G401 (cell line): ENCODE data around the gene PPP6R3. TPM values are rescaled to one million over a fixed set of nuclear protein-coding genes. Genes with fewer than 3 reads are reported as not detected.
A peak's percentile ranks its signal among the peaks of the same experiment; 100 is the strongest.
"Not testable (repeated sequence)": the region's sequence is repeated elsewhere in the genome, so short reads cannot be mapped to it uniquely, and the experiment has no call there.

Experiments
- DNase-seq: peaks from one replicate; pipeline ENCODE4 v3.0.0-alpha.2; 2015; ENCODE audit warnings: low spot score
- in situ Hi-C: cut with HindIII; loops from 2 replicates; pipeline ENCODE4 v1.10.0; 2016; ENCODE audit warnings: low sequenced_read_pairs, mixed read lengths
- total RNA-seq: library from RNA; depleted of rRNA; stranded (reverse); fragments of >200 nt; shearing (Covaris generic); gene quantifications from 2 replicates; pipeline ENCODE4 v1.2.3, GENCODE V29; 2014

The PPP6R3 gene
- total RNA-seq, 1 experiment from 2014 or later, result 157 TPM

DNA sequence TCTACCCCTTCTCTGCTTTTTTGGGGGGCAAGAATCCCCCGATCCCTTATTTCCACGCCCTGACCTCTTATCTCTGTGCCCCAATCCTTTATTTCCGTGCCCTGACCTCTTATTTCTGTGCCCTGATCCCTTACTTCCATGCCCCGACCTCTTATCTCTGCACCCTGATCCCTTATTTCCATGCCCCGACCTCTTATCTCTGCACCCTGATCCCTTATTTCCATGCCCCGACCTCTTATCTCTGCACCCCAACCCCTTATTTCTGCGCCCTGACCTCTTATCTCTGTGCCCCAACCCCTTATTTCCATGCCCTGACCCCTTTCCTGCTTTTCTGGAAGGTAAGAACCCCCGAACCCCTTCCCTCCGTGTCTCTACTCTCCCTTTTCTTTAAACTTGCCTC, 163.2 kb downstream of the PPP6R3 start:
- DNase-seq, in situ Hi-C loops: not testable (repeated sequence)

DNA sequence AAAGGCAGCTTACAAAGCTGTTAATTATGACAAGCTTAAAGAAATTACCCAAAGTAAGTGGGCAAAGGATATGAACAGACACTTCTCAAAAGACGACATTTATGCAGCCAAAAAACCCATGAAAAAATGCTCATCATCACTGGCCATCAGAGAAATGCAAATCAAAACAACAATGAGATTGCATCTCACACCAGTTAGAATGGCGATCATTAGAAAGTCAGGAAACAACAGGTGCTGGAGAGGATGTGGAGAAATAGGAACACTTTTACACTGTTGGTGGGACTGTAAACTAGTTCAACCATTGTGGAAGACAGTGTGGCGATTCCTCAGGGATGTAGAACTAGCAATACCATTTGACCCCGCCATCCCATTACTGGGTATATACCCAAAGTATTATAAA, 164.5 kb downstream of the PPP6R3 start:
- DNase-seq, in situ Hi-C loops: not testable (repeated sequence)

DNA sequence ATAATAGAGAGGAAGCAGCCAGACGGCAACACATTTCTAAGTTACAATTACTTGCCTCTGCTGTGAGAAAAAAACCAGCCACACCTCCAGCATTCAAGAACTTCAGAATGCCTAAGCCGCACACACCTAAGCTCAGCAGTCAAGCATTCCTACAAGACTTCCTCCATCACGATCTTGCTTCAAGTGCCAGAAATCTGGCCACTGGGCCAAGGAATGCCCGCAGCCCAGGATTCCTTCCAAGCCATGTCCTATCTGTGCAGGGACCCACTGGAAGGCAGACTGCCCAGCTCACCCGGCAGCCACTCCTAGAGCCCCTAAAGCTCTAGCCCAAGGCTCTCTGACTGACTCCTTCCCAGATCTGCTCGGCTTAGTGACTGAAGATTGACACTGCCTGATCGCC, 165.7 kb downstream of the PPP6R3 start:
- in situ Hi-C loops, DNase-seq: not testable (repeated sequence)

DNA sequence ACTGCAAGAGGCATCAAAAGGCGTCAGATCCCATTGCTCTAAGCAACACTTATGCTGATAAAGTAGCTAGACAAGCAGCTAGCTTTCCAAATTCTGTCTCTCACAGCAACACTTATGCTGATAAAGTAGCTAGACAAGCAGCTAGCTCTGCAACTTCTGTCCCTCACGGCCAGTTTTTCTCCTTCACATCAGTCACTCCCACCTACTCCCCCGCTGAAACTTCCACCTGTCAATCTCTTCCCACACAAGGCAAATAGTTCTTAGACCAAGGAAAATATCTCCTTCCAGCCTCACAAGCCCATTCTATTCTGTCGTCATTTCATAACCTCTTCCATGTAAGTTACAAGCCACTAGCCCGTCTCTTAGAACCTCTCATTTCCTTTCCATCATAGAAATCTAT, 168.3 kb downstream of the PPP6R3 start:
- DNase-seq, in situ Hi-C loops: not testable (repeated sequence)

DNA sequence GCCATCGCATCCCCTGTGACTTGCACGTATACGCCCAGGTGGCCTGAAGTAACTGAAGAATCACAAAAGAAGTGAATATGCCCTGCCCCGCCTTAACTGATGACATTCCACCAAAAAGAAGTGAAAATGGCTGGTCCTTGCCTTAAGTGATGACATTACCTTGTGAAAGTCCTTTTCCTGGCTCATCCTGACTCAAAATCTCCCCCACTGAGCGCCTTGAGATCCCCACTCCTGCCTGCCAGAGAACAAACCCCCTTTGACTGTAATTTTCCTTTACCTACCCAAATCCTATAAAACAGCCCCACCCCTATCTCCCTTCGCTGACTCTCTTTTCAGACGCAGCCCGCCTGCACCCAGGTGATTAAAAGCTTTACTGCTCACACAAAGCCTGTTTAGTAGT, 171.8 kb downstream of the PPP6R3 start:
- in situ Hi-C loops, DNase-seq: not testable (repeated sequence)

DNA sequence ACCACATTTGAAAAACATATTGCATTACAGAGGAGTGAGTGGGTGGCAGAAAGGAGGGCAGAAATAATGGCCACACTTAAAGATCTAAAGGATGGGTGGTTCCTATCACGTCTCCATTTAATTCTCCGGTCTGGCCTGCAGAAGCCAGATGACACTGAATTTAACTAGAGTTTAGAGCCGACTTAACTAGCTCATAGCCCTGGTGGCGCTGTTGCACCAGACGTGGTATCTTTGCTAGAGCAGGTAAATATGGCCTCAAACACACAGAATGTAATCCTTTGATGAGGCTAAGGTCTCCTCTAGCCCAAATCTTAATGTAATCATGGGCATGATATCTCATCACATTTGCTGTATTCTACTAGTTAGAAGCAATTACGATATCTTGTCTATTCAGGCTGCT, 172.2 kb downstream of the PPP6R3 start:
- peak; percentile 34 for DNase-seq
- in situ Hi-C loops, result no loop called here

DNA sequence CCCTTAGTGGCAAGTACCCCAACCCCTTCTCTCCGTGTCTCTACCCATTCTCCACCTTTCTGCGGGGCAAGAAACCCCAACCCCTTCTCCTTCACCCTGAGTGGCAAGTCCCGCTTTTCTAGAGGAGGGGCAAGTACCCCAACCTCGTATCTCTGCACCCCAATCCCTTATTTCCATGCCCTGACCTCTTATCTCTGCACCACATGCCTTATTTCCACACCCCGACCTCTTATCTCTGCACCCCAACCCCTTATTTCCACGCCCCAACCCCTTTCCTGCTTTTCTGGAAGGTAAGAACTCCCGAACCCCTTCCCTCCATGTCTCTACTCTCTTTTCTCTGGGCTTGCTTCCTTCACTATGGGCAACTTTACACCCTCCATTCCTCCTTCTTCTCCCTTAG, 174.1 kb downstream of the PPP6R3 start:
- DNase-seq, result not testable (repeated sequence)

DNA sequence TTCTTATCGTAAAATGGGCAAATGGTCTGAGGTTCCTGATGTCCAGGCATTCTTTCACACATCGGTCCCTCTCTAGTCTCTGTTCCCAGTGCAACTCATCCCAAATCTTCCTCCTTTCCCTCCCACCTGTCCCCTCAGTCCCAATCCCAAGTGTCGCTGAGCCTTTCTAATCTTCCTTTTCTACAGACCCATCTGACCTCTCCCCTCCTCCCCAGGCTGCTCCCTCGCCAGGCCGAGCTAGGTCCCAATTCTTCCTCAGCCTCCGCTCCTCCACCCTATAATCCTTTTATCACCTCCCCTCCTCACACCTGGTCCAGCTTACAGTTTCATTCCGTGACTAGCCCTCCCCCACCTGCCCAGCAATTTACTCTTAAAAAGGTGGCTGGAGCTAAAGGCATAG, 174.6 kb downstream of the PPP6R3 start:
- DNase-seq, in situ Hi-C loops: not testable (repeated sequence)

More for the DNA sequence above, 174.1 kb downstream of the PPP6R3 start:
- in situ Hi-C loops, result not testable (repeated sequence)

DNA sequence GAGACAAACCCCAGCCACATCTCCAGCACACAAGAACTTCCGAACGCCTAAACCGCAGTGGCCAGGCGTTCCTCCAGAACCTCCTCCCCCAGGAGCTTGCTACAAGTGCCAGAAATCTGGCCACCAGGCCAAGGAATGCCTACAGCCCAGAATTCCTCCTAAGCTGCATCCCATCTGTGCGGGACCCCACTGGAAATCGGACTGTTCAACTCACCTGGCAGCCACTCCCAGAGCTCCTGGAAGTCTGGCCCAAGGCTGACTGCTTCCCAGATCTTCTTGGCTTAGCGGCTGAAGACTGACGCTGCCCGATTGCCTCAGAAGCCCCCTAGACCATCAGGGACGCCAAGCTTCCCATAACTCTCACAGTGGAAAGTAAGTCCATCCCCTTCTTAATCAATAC, 175.3 kb downstream of the PPP6R3 start:
- in situ Hi-C loops, result not testable (repeated sequence)

DNA sequence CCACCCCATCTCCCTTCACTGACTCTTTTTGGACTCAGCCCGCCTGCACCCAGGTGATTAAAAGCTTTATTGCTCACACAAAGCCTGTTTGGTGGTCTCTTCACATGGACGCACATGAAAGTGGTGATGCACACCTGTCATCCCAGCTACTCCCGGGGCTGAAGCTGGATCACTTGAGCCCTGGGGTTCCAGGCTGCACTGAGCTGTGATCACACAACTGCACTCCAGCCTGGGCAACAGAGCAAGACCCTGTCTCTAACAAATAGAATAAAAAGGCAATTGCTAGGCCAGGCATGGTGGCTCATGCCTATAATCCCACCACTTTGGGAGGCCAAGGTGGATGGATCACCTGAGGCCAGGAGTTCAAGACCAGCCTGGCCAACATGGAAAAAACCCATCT, 178.8 kb downstream of the PPP6R3 start:
- in situ Hi-C loops, result not testable (repeated sequence)

More for the DNA sequence above, 175.3 kb downstream of the PPP6R3 start:
- DNase-seq, result not testable (repeated sequence)

DNA sequence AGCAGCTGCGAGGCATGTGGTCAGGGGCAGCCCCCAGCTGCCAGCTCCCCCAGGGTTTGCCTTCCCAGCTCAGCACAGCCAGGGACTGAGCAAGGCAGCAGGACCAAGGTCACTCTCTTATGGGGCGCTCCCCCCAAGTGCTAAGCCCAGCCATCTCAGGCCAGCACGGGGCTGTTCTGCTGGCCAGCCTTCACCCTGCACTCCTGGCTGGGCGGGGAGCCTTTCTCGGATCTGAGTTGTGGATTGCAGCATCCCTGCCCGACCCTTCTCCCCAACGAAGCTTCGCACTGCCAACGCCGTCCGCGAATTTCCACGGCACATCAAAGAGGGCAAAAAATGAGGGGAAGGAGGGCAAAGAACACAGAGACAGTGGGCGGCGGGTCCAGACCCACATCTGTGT, 181.3 kb downstream of the PPP6R3 start:
- DNase-seq, result no peak
- in situ Hi-C loops, result no loop called here

More for the DNA sequence above, 178.8 kb downstream of the PPP6R3 start:
- DNase-seq, result not testable (repeated sequence)

DNA sequence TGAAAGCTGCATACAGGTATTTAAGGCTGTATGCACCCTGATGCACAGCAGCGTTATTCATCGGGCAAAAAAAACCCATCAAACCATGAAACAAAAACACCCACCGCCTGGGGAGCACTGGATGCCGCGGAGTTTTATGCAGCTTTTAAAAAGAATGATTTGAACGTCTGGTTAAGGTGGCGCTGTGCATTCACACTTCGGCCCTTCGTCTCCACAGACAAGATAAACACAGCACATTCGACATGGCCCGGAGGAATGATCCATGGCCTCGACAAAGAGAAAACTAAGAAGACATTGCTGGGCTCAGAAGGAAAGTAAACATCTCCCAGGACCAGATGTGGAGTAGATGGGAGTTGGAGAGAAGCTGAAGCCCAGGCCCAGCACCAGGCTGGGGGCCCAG, 183.0 kb downstream of the PPP6R3 start:
- in situ Hi-C loops, result no loop called here
- DNase-seq, result no peak

DNA sequence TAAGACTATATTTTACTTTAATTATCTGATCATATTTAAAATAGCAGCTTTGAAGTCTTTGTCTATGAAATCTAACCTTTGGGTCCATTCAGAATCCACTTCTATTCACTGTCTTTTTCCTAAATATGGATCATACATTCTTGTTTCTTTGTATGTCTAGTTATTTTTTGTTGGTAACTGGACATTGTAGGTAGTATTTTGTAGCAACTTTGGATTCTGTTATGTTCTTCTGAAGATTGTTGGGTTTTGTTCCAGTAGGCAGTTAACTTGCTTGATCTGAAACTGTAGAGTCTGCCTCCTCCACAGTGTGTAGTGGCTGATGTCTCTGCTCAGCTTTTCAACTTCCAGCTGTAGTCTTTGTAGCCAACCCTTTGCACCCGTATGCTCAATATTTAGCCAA, 186.3 kb downstream of the PPP6R3 start:
- in situ Hi-C loops, result no loop called here
- no peak for DNase-seq

DNA sequence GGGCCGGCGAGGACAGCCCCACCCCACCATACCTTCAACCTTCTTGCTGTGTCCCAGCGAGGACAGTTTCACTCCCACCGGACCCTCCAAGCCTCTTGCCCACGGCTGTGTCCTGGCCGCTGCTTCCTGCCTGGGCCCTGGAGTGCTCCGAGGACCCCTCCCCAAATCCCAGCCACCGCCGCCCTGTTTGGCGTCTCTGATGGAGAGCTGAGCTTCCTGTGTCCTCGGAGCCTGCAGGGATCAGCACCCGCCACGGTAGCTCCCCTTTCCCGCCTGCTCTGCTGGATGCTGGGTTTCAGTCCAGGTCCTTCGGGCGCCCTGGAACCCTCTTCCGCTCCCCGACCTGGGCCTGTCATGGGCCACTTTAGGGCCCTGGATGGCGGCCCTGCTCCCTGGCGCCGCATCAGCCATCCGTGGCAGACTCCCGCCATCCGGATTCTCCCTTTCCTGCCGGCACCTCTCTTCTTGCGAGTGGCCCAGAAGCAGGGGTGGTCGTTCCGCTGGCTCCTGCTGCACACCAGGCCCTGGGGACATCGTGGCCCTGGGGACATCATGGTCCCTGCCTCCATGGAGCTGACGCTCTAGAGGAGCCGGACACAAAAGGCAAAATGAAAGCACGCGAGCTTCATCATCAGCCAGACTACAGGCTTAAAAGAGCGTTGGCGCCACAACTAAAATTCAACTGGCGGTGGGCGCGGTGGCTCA, 189.5 kb downstream of the PPP6R3 start:
- in situ Hi-C loops, result no loop called here
- DNase-seq, result no peak

DNA sequence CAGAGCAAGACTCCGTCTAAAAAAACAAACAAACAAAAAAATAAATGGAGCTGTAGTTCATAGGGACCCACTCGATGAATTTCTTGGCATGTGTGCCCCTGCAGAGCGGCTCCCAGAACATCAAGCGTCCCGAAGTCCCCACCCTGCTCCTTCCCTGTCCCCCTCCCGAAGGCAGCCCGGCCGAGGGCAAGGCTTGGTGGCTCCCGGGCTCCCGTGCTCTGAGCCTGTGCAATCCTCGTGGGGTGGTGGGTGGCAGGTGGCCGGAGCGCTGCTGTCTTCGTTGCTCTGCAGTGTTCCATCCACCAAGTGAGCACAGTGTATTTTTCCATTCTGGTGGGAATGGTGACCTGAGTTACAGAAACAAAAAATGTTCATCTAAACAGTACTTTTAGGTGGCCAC, 190.2 kb downstream of the PPP6R3 start:
- no peak for DNase-seq
- in situ Hi-C loops, result no loop called here

DNA sequence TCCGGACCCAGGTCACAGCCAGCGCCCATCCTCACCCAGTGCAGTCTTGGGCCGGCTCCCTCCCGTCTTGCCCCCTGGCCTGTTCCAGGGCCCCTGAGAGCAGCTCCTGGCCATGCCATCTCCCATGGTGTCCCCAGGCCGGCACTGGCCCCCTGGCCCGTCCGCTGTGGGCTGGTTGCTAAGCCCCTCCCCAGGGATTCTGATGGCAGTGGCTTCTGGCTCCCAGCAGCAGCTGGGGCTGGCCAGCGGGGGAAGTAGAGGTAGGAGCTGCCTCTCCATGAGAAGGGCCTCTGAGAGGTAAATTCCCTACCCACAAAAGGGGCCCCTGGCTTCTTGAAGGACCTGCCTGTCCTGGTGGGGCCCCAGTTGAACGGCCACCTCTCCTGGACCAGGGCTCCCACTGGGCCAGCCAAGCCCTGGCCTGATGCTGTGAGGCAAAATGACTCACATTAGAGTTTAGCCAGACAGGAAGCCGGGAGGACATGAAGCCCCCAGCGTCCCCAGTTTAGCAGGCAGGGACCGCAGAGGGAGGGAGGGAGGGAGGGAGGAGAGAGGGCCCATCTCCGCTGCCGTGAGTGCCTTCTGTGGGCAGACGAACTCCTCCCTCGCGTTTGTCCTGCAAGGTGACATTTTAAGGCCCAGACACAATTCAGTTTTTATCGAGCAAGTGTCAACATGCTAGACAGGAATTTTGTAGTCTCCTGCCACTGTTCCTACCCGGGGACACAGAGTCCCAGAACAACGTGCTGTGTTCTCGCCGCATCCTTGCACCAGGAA, 190.8 kb downstream of the PPP6R3 start:
- DNase-seq, result no peak
- in situ Hi-C loops, result no loop called here

DNA sequence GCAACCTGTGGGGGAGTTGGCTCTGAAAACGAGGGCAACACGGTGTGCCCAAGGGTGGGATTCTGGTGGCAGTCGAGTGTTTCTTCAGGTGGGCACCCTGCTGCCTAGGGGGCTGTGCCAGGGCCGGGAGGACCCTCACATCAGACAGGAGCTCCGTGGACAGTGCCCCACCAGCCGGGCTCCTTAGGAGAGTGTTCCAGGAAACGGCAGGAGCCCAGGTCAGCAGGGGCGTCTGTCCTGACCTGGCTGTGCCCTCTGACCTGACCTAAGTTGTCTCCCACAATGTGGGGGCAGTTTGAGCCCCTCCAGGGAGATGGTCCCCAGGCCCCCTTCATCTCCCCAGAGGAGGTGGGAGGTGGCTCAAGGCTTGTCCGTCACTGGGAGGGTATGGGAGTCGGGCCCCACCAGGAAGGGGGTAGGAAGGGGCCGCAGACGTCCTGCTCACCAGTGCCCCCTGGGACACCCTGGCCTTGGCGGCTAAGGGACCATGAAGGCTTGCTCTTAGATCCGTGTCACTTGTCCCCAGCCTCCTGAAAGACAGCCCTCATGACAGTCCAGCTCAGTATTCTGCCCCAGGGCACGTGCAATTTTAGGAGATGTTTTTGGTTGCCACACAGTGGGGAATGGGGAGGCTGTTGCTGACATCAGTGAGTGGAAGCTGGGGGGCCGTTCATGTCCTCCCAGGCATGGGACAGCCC, 191.6 kb downstream of the PPP6R3 start:
- in situ Hi-C loops, result no loop called here
- no peak for DNase-seq

DNA sequence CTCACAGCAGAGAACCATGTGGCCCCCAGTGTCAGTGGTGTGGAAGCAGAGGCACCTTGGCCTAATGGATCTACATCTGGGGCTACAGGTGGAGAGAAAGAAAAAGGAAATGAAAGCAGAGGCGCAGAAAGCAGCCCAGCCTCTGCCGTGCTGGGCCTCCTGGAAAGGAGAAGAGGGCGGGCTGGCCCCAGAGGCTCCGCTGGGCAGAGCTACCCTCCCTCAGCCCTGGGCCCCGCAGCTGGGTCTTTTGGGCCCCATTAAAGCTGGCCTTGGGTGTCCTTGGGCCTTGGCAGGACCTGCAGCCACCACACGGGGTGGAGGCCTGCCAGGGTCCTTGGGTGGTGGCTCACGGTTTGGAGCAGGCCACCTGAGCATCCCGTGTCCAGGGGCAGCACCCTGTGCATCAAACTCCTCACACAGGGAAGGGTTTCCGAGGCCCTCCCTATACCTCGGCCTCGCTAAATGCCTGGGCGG, 192.2 kb downstream of the PPP6R3 start:
- no peak for DNase-seq
- in situ Hi-C loops, result no loop called here

DNA sequence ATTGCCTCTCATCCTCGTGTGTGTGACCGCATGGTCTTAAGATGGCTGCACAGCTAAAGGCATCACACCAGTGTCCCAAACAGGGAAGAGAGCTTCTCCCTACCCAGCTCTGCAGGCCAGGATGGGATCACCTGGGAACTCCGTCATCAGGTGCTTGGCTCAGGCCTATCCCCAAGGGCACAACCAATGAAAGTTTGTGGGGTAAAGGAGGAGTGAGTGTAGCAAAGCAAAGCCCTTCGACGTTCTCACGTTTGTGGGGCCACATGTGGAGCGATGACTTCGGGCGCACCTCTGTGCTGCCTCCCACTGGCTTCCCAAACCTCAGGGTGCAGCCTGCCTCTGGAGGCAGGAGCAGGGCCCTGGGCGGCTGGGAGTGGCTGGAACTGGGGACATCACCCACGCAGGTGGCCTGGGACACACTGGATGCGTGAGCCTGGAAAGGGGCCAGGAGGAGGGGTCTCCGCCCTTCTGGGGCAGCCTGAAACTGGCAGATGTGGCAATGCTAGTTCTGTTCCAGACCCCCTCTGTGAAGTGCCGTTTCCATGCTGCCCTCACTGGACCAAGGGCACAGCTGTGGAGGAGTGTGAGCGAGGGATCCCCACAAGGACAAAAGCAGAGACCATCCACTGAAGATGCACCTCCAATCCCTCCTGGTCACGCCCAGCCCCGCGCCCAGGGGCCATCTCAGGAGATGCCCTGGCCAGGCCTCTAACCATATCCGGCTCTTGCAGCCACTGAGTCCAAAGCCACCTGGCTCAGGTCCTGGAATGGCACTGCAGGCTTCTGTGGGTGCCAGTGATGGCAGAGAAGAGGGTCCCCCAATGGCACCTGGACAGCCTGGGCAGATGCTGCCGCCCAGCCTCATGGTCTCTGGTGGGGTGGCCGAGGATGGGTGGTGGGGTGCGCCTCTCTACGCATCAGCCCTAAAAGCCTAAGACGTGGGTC, 193.2 kb downstream of the PPP6R3 start:
- DNase-seq, result no peak
- in situ Hi-C loops, result no loop called here
